HG03575 (cell line): ENCODE results near the gene CLECL1.
"Not testable (repeated sequence)": the region's sequence is repeated elsewhere in the genome, so short reads cannot be mapped to it uniquely, and the experiment has no call there.

Experiments
- ATAC-seq: cut with Tn5 transposase; IDR thresholded peaks from one replicate; pipeline ENCODE4 v1.9.1; 2021; ENCODE audit not compliant: unreplicated experiment, insufficient number of reproducible peaks, low FRiP score; ENCODE audit errors: extremely low read depth

Gene CLECL1

DNA sequence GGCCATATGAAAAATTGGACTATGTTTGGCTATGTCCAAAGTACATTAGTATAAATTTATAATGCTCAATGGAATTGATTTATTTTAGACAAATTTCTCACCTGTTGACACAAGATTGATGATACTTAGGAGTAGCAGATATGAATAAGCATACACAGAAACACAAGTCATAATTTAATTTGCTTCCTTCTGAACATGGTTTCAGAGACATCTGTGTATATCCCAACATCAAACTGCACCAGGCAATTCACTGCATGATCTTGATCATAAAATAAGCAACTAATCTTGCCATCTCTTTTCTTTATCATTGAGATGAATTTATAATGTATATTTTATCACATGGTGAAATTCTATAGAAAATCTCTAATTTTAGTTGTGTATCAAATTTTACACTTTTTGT is 3.8 kb downstream of the CLECL1 start:
- no peak for ATAC-seq

DNA sequence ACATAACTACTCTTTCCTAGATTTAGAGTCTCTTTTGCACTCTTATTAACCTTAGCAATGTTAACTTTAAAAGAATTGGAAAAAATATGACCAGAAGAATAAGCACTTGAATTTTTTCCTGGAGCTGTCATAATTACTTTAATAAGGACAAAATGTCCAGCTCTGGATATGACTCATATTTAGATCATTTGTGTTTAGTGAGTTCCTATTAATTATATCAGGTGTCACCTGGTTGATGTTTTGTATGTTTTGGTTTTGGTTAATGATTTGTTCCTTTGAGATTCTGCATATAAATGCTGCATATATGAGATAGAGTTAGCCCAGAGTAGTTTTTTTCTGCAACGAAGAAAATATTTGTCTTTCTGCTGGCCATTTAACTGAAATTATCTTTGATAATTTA is 5.1 kb downstream of the CLECL1 start:
- ATAC-seq: no peak

DNA sequence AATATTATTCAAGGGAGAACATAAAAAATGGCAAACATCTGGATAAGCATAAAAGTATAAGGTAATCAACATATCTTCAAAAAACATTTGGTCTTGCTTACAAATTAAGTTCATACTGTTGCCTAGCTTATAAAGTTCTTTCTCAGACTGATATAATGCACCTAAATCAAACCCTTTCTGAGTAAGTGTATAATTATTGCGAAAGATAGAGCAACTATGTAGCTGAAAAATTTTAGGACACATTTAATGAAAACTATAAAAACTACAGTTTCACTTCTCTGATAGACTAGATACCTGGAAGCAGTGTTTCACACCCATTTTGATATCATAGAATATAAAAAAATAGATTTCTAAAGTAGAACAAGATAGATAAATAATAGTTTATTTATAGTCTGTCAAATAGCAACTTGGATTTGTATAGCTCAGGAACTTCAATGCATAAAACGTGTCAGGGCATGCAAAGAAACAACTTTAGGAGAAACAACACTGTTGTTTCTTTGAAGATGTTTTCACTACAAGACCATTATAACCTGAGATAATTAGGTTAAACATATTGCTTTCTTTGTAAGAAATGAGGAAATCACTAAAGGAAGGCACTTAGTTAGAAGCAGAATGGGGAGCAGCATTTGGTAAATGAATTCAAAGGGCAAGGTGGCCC is 7.6 kb downstream of the CLECL1 start:
- ATAC-seq: no peak

DNA sequence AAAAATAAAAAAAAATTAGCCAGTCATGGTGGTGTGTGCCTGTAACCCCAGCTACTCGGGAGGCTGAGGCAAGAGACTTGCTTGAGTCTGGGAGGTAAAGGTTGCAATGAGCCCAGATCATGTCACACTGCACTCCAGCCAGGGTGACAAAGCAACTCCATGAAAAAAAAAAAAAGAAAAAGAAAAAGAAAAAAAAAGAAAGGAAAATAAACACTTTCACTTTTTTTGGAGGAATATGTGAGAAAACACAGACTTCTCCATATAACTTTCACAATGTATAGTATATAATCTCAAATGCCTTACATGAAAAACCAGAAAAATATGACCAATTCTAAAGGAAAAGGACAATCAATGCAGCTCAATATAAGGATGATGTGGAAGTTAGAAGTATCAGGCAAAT is 8.9 kb downstream of the CLECL1 start:
- no peak for ATAC-seq

DNA sequence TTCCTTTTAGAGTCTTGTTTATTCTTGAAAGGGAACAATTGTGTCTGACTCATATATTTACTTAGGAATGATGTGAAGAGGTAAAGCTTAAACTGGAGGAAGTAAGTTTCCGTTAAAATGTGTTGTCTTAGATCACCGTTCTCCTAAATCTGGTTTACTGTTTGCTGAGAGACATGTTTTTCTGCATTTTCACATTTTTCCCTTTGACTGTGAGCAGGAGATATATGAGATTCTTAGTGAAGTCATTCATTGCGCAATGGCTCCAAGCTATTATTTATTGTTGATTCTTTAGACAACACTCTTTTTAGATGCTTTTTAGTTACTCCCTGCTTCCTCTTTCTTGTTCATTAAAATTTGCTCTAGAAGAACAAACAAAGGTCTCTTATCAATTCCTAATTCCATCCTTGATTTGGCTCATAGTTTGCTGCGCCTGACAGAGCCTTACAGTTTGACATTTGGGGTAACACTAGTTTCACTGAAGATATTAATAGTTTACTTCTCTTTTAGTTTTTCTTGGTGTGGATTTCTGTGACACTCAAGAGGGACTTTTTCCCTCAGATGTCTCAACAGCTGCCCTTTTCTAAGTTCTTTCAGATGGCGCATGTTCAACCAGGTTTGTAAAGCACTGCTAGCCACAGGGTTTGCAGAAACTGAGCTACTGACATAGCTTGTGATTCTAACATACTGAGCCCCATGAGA is 11.4 kb downstream of the CLECL1 start:
- ATAC-seq: peak; percentile 38

DNA sequence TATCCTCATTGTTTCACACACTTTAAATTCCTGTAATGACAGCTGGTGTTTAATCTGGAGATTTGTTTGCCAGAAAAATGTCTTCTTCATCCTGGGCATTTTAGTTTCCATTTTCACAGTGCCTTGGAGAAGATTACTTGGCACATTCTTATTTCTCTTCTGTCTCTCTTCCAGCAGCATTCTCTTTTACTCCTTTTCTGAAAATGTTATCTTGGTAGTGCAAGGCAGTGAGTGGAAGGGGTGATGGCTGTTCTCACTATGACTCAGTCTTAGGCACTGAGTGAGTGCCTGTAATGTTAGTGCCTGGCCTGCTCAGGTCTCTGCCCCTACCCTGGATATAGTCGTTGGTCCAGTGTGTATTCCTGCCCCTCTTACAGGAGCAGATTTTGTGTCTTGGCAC is 13.1 kb downstream of the CLECL1 start:
- ATAC-seq: no peak

DNA sequence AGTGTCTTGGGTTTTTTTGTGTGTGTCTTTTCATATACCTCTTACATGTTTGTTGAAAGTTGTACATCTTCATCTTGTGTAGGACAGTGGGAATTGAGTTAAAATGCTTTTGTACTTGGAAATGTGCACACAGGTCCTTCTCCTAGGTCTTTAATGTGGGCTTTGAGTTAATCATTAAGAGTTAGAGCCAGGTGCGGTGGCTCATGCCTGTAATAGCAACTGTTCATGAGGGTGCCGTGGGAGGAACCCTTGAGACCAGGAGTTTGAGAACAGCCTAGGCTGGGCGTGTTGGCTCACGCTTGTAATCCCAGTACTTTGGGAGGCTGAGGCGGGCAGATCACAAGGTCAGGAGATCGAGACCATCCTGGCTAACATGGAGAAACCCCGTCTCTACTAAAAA is 13.9 kb downstream of the CLECL1 start:
- no peak for ATAC-seq

DNA sequence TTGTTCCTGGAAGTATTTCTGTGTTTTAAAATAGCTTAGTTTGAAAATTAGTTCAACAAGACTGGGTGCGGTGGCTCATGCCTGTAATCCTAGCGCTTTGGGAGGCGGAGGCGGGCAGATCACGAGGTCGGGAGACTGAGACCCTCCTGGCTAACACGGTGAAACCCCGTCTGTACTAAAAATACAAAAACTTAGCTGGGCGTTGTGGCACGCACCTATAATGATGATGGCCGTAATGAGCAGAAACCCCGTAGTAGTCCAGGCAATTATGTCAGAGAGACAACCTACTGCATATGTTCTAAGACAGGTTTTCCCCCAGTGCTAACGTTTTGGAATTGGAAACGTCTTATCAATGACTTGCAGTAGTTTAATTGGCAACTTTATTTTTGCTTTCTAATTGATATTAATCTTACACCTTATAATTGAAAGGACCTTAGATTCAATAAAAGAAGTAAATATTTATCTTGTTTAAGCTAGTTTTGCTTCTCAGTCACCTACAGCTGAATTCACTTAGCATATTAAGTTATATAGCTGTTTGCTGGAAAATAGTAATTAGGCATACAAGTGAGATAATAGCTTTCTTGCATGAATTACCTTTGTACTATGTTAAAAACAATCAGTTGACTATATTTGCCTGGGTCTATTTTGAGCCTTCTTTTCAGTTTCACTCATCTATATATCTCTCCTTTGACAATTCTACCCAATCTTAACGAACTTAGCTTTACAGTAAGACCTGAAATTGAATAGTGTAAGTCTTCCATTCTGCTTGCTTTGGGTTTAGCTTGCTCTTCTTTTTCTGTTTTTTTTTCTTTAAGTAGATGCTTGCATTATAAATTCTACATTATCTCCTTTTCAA is 15.6 kb downstream of the CLECL1 start:
- ATAC-seq: no peak

DNA sequence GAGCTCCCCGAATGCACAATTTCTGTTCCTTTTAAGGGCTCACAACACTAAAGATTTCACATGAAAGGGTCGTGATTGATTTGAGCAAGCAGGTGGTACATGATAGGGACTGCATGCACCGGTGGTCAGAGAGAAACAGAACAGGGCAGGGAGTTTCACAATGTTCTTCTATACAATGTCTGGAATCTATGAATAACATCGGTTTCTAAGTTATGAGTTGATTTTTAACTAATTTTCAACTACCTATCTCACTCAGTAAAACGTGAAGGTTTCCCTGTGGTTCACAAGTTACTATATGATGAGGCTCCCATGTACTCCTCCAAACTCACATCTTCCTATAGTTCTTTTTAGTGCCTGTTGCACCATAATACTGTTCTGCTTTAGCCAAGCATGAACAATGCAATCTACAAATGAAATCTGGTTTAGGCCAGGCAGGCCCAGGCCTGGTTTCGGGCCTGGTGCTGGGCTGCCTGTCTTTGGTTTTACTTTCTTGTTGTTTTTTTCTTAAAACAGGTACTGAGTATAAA is 19.8 kb downstream of the CLECL1 start:
- peak; percentile 60 for ATAC-seq

DNA sequence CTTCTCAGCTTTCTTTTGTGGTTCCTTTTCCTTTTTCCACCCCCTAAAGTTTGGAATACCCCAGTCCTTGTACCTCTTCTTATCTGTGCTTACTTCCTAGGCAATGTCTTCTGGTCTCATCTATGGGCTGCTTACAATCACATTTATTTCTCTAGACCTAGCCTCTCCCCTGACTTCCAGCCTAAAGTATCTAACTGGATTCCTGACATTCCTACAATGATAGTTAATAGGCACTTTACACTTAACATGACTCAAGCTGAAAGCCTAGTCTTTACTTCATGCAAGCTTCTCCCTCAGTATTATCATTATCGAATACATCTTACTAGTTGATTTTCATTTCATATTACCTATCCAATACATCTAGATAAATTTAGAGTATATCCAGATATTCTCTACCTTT is 21.2 kb downstream of the CLECL1 start:
- ATAC-seq: no peak

DNA sequence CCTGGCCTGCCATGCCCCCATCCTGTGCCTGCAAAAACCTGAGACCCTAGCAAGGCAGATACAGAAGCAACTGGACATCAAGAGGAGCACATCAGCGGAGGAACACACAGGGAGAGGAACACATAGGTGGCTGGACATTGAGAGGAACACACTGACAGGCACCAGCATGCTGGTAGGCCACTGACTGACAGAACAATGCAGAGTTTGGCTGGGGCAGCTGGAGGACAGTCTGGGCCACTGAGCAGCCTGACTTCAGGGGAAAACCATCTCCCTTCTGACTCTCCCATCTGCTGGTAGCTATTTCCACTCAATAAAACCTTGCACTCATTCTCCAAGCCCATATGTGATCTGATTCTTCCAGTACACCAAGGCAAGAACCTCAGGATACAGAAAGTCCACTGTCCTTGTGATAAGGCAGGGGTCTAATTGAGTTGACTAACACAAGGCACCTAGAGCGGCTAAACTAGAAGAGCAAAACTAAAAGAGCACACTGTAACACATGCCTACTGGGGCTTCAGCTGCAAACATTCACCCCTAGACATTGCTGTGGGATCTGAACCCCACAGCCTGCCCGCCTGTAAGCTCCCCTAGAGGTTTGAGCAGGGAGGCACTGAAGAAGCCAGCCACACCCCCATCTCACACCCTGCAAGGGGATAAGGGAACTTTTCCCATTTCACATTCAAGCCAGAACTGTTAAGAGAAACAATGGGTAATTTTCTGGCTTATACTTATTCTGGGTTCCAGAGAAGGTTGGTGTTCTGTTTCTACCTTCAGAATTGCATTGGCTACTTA is 22.1 kb downstream of the CLECL1 start:
- ATAC-seq: no peak

DNA sequence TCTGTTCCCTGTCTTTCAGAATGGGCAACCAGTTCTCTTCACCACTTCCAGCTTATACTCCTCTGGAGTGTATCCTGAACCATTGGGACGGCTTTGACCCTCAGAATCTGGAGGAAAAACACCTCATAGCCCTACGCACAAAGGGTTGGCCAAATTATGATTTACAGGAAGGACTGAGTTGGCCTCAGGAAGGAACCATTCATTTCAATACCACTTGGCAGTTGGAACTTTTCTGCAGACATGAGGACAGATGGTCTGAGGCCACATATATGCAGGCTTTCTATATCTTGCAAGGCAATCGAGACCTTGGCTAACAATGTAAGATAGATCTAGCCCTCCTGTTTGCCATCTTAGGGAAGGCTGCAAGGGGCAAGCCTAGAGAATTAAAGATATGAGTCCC is 24.0 kb downstream of the CLECL1 start:
- no peak for ATAC-seq

DNA sequence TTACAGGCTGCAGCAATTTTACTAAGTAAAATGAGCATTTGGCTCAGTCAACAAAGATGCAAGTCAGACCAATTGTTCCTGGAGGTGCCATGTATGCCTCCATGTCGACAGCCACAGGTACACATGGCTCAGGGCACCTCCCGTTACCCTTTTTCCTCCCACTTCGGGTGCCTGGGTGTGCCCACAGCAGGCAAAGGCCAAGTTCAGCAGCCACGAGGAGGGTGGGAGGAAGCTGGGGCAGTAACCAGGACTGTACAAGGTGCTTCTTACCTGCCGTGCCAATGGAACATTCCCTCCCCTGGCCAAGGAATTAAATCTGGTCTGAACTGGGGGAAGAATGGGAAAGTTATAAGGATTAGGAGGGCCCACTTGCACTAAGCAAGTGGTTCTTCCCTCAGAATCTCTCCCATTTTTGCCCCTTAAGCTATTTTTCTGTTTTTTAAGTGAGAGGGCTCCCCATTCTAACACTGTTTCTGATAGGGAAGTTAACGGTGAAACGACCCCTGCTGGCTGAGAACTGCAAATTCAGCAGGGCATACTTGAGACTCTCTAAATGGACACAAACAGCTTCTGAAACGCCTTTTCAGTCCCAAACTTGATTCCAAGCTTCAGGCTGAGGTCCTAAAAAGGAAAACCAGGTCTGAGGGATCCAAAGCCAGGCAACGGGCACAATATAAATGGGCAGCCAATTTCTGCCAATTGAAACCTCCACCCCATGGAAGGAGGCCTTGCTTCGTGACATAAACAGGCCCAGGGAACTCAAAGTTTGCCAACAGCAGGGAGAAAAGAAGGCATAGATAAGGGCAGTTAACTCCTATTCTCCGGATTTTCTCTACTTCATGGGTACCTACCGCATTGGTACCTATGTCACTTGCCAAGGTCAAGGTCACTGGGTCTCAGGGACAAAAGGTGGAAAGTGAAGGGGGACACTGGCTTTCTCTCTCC is 24.8 kb downstream of the CLECL1 start:
- ATAC-seq: no peak

DNA sequence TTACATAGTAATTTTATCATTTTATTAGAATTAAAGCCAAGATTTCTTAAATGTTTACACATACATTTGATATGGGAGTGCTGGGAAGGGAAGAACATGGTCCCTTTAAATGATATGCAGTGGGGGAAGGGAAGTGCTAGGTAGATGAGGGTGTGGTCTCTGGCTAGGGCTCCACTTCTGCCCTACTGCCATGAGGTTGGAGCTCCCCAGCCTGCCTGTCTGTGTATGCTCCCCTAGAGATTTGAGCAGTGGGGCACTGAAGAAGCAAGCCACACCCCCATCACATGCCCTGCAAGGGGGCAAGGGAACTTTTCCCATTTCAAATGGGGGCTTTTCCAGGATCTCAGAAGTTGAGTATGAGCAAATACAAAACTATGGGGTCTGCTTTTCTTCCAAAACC is 25.5 kb downstream of the CLECL1 start:
- no peak for ATAC-seq

DNA sequence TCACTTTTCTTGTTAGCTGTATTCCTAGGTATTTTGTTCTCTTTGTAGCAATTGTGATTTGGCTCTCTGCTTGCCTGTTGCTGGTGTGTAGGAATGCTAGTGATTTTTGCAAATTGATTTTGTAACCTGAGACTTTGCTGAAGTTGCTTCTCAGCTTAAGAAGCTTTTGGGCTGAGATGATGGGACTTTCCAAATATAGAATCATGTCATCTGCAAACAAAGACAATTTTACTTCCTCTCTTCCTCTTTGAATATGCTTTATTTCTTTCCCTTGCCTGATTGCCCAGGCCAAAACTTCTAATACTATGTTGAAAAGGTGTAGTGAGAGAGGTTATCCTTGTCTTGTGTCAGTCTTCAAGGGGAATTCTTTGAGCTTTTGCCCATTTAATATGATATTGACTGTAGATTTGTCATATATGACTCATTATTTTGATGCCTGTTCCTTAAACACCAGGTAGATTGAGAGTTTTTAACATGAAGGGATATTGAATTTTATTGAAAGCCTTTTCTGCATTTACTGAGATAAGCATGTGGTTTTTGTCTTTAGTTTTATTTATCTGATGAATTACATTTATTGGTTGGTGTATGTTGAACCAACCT is 26.7 kb downstream of the CLECL1 start:
- ATAC-seq: no peak

DNA sequence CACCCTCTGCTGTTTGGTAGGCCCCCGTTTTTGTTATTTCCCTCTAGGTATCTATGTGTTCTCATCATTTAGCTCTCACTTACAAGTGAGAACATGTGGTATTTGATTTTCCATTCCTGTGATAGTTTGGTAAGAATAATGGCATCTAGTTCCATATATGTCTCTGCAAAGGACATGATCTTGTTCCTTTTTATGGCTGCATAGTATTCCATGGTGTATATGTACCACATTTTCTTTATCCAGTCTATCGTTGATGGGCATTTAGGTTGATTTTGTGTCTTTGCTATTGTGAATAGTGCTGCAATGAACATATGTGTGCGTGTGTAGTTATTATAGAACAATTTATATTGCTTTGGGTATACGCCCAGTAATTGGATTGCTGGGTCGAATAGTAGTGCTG is 28.3 kb downstream of the CLECL1 start:
- ATAC-seq: not testable (repeated sequence)

DNA sequence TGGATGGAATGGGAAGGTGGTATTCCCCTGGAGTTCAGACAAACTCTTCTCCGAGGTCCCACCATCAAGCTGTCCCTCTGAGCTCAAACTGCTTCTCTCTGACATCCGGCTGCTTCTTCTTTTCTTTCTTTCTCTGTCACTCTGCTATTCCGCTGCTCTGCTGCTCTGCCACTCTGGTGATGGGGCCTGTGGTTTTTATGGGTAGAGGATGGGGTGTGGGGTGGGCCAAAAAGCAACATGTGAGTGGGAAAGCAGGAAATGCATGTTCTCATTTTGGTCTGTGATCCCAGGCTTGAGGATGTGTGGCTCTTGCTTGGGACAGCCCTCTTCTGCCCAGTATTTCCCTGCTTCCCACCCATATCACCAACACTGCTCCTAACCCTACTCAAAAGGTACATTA is 30.6 kb downstream of the CLECL1 start:
- no peak for ATAC-seq
